B cell (primary cell): Measurements from ENCODE around the gene ZFYVE9.

Source experiments
- CTCF ChIP-seq: fragments of 200-600 bp; IDR thresholded peaks from one replicate; pipeline ENCODE4 v1.8.0; 2022; ENCODE audit warnings: antibody characterized with exemption, mild to moderate bottlenecking
- EZH2 ChIP-seq: IDR thresholded peaks from 2 replicates; pipeline ENCODE4 v1.6.1; 2012; ENCODE audit warnings: borderline replicate concordance, low read depth, mild to moderate bottlenecking, moderate library complexity, low read length; ENCODE audit not compliant: insufficient read depth, poor library complexity, severe bottlenecking

DNA sequence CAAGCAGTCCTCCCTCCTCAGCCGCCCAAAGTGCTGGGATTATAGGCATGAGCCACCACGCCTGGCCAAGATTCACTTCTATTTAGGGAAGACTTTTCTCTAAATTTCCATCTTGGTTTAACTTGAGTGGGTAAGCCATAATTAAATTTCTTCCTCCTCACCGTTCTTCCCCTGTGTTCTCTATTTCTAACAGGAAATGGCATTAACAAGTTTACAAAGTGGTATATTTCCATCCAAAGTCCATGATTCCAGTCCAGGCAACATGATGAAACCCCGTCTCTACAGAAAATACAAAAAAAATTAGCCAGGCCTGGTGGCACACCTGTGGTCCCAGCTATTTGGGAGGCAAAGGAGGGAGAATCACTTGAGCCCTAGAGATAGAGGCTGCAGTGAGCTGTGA lies 92.1 kb downstream of the ZFYVE9 start:
- no peak for TF ChIP-seq CTCF
- TF ChIP-seq EZH2 = no peak
